M059J (cell line): ENCODE results near the gene KRT20. TPM values are rescaled to one million over a fixed set of nuclear protein-coding genes. Genes with fewer than 3 reads are reported as not detected.
"Not testable (repeated sequence)": the region's sequence is repeated elsewhere in the genome, so short reads cannot be mapped to it uniquely, and the experiment has no call there.

Experiments
- DNase-seq: peaks from one replicate; pipeline ENCODE4 v3.0.0-alpha.2; 2012; ENCODE audit warnings: low read depth
- total RNA-seq: library from RNA; depleted of rRNA; stranded (reverse); fragments of >200 nt; shearing (Covaris generic); gene quantifications from 2 replicates; pipeline ENCODE4 v1.2.3, GENCODE V29; 2014; rRNA removed

The KRT20 gene
- total RNA-seq: 0.17 TPM in 1 of 2 replicates, not detected in the other

- no peak for DNase-seq
Observed at GRCh38 chr17:40884708-40885512, at the start of gene KRT20. TSS of gene KRT20 (minus strand) at chr17:40885242. CDS start at chr17:40885185, 57 bp downstream.

DNA sequence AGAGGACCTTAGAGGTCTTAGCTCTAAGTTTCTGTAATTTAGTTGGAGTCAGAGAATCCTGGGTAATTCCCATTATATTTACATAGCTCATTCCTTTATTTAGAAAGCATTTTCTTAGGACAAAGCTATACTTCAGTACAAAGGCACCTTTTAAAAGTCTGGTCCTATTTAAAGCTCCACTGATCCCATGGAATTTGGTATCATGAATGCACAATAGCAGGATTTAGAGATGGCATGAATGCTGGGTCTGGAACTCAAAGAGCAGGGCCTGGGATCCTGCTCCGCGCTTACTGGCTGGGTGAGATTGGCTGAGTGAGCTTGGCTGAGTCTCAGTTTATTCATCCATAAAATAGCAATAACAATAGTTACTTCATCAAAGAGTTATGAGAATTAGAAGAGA lies 47.6 kb upstream of the KRT20 start:
- no peak for DNase-seq

DNA sequence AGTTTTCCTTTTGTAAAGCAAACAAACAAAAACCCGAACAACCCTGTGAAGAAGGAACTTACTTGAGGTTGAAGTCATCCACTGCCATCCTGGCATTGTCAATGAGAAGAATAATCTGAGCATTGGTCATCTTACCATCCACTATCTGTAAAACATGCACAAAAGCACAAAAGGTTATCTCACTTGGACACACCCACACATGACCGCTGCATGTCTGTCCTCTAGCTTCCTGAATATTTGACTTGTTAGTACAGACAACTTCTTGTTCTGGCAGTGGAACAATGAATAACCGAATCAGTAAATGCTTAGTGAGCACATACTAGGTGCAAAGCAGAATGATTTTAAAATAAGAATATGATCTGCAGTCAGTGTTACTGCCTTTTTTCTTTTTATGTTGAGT lies 46.3 kb upstream of the KRT20 start:
- no peak for DNase-seq

DNA sequence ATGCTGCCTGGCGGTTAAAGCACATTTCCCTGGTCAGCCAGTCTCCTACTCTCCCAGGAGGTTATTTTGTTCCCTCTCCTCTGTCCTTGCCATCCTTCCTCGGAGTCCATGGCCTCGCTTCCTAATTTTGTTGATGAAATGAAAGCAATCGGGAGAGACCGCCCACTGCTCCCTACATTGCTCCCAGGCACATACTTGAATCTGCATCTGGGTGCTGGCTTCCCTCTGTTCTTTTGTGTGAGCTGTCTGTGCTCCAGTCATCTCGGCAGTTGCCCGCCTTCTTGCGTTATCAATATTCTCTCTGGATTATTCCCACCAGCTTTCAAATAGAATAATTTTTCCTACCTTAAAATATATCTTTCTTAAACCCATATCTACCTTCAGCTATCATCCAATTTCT lies 41.3 kb upstream of the KRT20 start:
- DNase-seq: no peak

GRCh38 chr17:40922239-40922638 lies 37.2 kb upstream of the KRT20 start:
- DNase-seq: peak; percentile 91

DNA sequence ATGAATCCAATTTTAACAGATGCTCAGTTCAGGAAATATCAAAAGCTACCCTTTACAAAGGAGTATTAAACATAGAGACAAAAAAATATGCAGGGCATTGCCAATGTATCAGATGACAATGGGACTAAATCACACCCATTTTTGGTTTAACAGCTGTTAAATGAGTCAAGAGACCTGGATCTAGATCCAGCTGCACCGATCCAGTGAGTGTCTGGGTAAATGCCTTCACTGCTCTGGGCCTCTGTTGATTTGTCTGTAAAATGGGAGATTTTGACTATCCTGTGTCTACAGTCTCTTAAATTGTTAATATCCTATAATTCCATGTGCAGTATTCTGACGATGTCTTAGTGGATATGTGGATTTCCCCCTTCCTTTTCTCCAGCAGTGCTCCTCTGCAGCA lies 36.0 kb upstream of the KRT20 start:
- no peak for DNase-seq

DNA sequence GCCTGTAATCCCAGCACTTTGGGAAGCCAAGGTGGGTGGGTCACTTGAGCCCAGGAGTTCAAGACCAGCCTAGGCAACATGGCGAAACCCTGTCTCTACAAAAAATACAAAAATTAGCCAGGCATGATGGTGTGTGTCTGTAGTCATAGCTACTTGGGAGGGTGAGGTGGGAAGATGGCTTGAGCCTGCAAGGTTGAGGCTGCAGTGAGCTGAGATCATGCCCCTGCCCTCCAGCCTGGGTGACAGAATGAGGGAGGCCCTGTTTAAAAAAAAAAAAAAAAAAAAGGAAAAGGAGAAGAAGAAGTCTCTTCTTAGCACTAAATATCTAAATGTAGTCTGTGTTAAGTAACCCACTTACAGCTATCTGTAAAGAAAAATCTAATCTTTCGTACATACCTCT lies 32.1 kb upstream of the KRT20 start:
- DNase-seq: not testable (repeated sequence)

DNA sequence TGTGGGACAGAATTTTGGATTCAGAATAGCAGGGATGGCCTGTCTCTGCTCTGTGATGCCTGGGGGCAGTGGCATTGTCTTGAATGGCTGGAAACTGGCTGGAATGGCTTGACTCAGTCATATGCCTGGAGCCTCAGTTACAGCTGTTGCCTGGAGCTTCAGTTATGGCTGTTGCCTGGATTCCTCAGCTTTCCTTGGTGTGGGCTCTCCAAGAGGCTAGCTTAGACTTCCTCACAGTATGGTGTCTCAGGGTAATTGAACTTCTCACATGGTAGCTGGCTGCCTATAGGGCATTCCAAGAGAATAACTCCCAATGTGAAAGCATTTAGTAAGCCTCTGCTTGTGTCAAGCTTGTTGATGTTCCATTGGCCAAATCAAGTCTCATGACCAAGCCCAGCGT lies 31.3 kb upstream of the KRT20 start:
- peak; percentile 23 for DNase-seq

- peak; percentile 69 for DNase-seq
Observed at GRCh38 chr17:40915721-40916256, 30.7 kb upstream of the KRT20 start.

GRCh38 chr17:40915199-40915661 lies 30.2 kb upstream of the KRT20 start:
- peak; percentile 97 for DNase-seq

DNA sequence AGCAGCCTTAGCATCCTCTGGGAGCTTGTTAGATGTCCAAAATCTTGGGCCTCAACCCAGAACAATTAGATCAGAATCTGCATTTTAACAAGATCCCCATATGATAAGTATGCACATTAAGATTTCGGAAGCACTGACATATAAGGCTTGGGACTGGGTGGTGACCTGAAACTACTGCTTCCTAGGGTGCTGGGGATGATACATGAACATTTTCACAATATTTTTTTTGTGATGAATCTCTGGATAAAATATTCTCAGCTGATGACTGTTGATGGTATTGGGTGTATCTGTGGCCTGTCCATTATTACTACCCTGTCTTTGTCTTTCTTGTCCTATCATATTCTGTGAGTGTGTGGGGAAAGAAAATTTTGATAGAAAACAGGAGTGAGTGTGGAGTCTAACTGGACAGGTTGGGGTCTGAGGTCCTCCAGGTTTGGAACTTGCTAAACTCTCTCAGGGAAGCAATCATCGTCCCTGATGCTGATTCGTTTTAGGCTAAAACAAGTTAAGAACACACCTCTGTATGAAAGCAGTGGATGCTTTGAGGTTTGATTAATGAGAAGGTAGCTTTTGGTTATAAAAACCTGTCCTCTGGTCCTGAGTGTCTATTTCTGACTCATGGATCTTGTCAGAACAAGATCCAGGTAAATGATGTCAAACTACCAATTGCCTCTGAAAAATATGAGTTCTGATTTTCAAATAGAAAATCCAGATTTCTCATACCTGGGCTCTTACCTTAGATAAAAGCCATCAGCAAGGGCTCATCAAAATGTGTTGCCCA lies 29.2 kb upstream of the KRT20 start:
- DNase-seq: no peak

DNA sequence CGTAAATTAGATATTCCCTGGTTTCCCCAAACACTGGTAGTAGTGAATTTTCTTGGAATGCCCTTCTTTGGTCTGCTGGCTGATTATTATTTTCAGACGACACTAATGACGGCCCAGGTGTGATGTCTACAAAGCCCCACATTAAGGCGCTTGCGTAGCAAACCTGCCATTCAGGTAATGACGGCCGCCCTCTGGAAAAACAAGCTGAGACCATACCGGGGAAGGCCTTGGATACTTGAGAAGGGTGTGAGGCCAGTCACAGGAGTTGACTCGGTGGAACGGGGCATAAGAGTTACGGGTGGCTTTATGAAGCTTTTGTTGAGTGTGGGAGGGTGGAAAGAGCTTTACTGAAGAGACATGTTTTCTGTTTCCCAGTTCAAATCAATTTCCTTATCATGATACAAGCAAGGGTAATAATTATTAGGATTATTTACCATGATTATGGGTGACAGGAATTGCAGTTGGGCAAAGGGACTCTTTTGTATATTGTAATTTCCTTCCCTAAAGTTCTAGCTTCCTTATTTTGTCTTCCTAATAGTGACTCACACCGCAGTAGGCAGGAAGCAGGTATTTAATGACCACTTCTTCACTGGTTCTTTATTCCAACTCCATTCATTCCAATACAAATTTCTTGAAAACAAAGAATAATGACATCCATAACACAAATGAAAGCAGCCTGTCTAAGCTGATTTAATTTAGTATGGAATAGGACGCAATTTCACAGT lies 27.6 kb upstream of the KRT20 start:
- DNase-seq: peak; percentile 36

DNA sequence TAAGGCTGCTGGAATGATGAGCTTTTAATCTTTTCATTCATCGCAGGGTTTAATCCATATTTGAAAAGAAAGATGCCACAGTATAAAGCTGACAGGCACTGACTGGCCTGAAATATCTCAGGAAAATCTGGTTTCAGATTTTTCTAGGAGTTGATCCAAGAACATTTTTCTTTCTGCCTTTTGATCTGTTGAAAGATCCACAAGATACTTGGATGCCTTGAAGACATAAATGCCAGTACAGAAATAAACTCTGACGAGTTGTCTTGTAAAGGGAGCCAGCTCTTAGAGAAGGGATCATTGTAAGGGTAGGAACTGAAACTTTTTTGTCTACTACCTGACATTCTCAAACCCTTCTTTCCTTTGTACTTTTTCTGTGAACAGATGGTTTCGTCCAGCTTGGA lies 25.4 kb upstream of the KRT20 start:
- DNase-seq: peak; percentile 74

- DNase-seq: peak; percentile 30
Observed at GRCh38 chr17:40909755-40910154, 24.7 kb upstream of the KRT20 start.

DNA sequence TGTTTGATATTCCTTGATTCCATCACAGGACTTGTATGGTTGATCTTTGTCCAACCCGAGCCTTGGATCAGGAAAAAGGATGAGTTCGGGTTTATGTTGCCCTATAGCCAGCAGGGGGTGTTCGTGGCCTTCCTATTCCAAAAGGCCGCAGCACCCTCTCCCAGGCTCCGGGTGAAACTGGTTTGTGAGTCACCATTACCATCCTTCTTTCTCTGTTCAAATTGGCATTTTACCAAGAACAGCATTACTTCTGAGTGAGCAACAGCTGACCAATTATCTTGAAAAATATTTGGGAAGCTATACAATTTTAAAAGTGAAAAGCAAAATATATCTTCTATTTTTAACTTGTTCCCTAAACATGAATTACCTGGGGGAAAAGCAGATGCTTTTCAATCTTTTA lies 24.3 kb upstream of the KRT20 start:
- DNase-seq: peak; percentile 95

GRCh38 chr17:40906613-40907012 lies 21.6 kb upstream of the KRT20 start:
- DNase-seq: no peak

DNA sequence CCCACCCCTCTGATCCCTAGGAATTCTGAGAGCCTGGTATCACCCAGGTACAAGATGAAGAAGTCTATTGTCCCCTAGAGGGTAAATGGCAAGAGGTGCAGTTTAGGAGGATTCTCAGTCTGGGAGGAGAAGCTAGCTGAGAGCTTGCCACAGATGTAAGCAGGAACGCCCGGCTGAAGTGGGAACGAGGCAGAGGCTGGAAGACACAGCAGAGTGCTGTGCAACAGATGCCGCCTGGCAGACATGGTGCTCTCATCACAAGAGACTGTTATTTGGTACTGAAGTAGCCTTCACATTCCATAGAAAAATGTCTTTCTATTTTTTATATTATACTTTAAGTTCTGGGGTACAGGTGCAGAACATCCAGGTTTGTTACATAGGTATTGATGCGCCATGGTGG lies 20.3 kb upstream of the KRT20 start:
- no peak for DNase-seq

DNA sequence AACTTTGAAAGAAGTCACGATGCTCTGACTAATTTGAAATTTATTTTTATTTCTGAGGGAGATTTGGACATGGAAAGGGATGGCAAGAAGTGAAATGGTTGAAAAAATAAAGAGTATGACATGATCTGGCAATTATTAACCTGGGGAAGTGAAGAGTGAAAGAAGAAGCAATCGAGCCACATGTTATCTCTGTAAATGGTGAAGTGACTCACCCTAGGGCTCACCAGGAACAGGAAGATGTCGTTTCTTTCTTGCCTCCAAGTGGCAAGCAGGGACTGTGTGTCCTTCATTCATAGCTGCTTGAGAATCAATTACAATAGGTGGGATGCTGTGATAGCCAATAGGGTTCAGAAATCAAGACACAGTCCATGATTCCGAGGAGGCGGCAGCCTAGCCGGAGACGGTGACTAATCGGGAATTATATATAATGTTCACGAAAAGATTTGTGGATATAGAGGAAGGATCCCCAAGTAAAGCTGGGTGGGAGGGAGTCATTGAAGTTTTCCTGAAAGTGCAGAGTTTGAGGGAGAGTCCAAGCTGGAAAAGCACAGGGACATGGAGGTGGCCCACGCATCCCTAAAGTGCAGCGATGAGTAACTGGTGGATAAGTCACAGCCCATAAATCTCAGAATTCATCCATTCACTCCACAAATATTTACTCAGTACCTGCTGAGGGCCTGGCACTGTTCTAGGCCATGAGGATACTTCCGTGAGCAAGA lies 18.2 kb upstream of the KRT20 start:
- DNase-seq: peak; percentile 84

GRCh38 chr17:40902498-40902897 lies 17.5 kb upstream of the KRT20 start:
- no peak for DNase-seq

- peak; percentile 89 for DNase-seq
Observed at GRCh38 chr17:40901981-40902474, 17.0 kb upstream of the KRT20 start.

- no peak for DNase-seq
Observed at GRCh38 chr17:40900809-40901356, 15.8 kb upstream of the KRT20 start.
